ENCODE measurements around the gene TRIM52. TPM values are rescaled to one million over a fixed set of nuclear protein-coding genes. Genes with fewer than 3 reads are reported as not detected.
"Not testable (repeated sequence)": the region's sequence is repeated elsewhere in the genome, so short reads cannot be mapped to it uniquely, and the experiment has no call there.

Gene TRIM52
- total RNA-seq, result 10.8 TPM

GRCh38 chr5:181260720-181261319 is at the start of gene TRIM52:
TRIM52 (minus strand) TSS chr5:181261143; CDS start chr5:181260813, 330 bp downstream.
- no peak for DNase-seq

GRCh38 chr5:181287331-181287730 is 26.4 kb upstream of the TRIM52 start:
- DNase-seq, result not testable (repeated sequence)

GRCh38 chr5:181285962-181286705 is 25.2 kb upstream of the TRIM52 start:
- not testable (repeated sequence) for DNase-seq

- DNase-seq, result not testable (repeated sequence)
These were observed 23.2 kb upstream of the TRIM52 start for GRCh38 chr5:181283841-181284755.

- DNase-seq, result no peak
These were observed 22.4 kb upstream of the TRIM52 start for GRCh38 chr5:181283347-181283746.

- DNase-seq, result no peak
These were observed 21.9 kb upstream of the TRIM52 start for GRCh38 chr5:181282874-181283273.

- not testable (repeated sequence) for DNase-seq
These were observed 21.5 kb upstream of the TRIM52 start for GRCh38 chr5:181282415-181282814.

GRCh38 chr5:181281984-181282316 is 21.0 kb upstream of the TRIM52 start:
- DNase-seq, result no peak

- no peak for DNase-seq
These were observed 20.4 kb upstream of the TRIM52 start for GRCh38 chr5:181281077-181281983.

- no peak for DNase-seq
These were observed 19.4 kb upstream of the TRIM52 start for GRCh38 chr5:181280251-181280762.

- DNase-seq, result not testable (repeated sequence)
These were observed 12.4 kb upstream of the TRIM52 start for GRCh38 chr5:181273433-181273744.

GRCh38 chr5:181271081-181271480 is 10.1 kb upstream of the TRIM52 start:
- DNase-seq, result no peak

GRCh38 chr5:181267907-181268306 is 7.0 kb upstream of the TRIM52 start:
- not testable (repeated sequence) for DNase-seq

GRCh38 chr5:181267291-181267904 is 6.5 kb upstream of the TRIM52 start:
- not testable (repeated sequence) for DNase-seq

- no peak for DNase-seq
These were observed 4.2 kb upstream of the TRIM52 start for GRCh38 chr5:181265092-181265671.

GRCh38 chr5:181263633-181264032 is 2.7 kb upstream of the TRIM52 start:
- no peak for DNase-seq

- DNase-seq, result no peak
These were observed 542 bp upstream of the TRIM52 start for GRCh38 chr5:181261320-181262049.

GRCh38 chr5:181259974-181260719 is 796 bp downstream of the TRIM52 start:
- DNase-seq, result no peak

- no peak for DNase-seq
These were observed 1.7 kb downstream of the TRIM52 start for GRCh38 chr5:181259283-181259682.

Measured in occipital lobe (tissue), 2 donors.